ENCODE measurements around the gene CHMP6.
"Not testable (repeated sequence)": the region's sequence is repeated elsewhere in the genome, so short reads cannot be mapped to it uniquely, and the experiment has no call there.

CHMP6 gene

DNA sequence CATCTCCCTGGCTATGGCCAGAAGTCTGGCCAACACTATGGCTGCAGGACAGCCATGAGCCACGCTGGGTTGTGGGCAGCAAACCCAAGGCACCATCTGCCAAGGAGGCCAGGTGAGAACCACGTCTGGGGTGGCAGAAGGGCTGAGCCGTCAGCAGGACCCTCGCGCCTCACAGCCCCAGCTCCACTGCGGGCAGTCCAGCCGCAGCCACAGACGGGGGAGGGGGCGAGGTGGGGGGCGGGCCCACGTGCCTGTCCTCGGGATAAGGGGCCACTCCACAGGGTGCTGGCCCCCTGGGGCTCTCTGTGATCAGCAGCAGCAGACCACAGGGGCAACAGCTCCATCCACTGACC is 36.8 kb downstream of the CHMP6 start:
- in situ Hi-C loops (cut with HindIII; ENCODE audit: low sequenced_read_pairs), result no loop called here

DNA sequence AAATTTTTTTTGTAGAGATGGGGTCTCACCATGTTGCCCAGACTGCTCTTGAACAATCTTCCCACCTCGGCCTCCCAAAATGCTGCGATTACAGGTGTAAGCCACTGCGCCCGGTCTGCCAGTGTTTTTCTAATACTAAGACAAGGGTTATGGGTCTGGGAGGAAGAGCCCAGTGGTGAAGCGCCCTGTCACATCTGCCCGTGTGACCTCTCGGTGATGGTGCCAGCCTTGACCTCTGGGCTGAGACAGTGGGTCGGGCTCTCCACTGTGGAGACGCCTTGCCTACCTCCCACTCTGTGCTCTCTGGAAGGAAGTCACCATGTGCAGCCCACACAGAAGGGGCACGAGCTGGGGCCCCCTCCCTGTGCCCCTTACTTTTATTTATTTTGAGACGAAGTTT is 38.2 kb downstream of the CHMP6 start:
- in situ Hi-C loops (cut with HindIII; ENCODE audit: low sequenced_read_pairs), result no loop called here

DNA sequence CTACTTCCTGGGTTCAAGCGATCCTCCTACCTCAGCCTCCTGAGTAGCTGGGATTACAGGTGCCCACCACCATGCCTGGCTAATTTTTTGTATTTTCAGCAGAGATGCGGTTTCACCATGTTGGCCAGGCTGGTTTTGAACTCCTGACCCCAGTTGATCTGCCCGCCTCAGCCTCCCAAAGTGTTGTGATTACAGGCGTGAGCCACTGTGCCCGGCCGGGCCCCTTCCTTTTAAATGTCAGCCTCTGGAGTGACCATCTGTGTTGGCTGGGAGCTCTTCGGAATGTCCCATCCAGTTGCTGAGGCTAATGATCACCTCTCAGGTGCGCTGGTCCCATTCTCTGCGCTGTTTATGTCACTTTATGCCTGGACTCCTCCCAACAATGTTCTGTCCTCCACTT is 38.7 kb downstream of the CHMP6 start:
- in situ Hi-C loops (cut with HindIII; ENCODE audit: low sequenced_read_pairs), result not testable (repeated sequence)

DNA sequence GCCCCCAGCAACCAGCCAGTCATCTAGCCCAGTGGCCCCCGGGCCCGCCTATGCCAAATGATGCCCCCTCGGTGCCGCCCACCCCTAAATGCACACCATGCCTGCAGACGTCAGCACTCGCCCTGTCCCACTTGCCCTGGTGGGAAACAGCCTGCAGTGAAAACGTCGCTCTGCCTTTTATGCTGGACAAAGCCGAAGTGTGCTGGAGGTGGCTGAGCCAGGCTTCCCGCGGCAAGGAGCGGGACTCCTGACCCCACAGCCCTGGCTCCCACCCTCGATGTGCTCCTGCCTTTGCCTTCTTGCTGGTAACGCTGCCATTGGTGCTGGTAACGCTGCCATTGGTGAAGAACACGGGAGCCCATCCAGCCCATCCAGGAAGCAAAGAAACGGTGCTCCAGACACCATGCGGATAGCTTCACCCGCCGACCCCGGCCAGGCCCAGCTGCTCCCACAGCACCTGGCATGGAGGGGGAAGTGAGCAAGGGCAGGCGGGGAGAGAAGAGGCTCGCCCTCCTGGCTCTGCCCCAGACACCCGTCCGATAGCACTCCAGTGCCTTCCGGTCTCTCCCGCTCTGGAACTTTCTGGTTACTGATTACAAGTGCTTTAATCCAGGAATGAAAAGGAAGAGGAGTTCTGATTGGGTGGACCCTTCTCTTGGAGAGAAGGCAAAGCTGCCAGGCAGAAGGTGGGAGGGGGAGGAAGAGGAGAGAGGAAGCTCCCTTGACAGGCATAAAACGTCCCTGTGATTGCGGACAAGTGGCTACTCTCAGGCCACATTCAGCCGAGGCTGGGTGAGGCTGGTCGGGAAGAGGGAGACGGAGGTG is 39.3 kb downstream of the CHMP6 start:
- in situ Hi-C loops (cut with HindIII; ENCODE audit: low sequenced_read_pairs), result no loop called here

DNA sequence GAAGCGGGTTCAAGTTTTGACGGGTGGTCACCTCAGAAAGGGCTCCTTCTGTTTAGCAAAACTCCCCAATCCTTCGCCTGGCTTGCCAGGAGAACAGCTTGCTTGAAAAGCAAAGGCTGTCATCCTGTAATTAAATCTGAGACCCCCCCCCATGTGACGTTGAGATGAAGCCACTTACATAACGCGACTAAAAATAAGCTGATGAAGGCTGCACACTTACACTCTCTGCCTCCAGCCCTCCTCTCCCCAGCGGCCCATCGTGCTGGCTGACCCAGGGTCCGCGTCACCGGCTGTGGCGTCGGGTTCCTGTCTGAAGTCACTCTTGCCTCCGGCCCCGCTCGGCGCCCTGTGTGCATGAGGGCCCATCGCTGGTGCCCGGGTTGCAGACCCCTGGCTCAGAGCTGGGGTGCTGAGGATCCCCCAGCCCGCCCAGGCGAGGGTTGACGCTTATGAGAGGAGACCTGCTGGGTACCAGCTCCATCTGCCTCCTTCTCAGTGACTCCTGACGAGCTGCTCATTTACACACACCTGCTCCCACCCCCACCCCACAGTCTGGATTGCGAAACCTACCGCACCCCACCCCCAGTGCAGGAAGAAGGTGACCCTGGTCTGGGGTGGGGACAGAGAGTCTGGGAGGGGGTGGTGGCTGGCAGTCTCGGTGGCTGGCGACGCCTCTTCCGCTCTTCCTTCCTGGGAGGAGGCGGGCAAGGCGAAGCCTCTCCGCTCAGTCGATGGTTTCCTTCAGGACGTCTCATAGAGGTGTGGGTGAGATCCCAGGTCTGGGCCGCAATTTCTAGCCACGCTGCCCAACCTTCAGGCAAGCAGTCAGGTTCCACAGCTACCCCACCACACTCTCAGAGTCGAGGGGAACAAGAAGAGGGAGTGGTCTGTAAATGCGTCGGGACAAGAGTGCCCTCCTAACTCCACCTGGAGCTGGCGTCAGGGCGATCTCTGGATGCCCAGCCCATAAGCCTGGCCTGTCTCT is 40.2 kb downstream of the CHMP6 start:
- in situ Hi-C loops (cut with HindIII; ENCODE audit: low sequenced_read_pairs), result no loop called here

DNA sequence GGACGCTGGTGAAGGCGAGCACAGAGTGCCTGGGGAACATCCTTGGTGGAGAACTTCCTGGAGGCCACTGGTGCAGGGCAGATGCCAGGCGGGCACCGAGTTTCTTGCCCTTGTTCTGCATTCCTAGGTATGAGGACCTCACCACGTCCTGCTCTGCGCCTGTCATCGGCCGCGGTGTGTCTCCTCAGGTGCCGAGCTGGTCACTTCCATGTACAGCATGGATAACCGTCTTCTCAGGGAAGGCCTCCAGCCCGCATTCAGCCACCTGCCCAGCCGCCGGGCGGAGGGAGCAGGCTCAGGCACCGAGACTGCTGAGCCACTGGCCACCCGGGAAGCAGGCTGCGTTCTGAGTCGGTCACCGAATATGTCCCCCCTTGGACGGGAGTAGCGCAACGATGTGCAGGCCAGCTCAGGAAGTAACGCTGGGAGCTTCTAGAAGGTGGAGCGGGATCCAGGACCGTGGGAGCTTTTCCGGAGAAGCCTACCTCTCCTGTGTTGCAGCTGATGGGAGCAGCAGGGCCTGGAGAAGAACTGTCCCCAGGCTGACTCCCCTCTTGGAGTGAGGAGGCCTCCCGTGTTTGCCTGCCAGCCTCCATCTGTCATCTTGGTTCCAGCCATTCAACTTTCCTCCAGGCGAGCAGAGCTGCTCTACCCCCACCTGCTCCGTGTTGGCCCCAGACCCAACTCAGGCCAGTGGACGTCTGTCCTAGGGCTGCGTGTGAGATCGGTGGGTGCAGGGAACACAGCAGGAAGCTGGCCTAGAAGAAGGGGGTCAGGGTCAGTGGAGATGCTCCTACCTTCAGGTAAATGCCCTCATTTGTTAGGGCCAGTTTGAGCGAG is 41.2 kb downstream of the CHMP6 start:
- in situ Hi-C loops (cut with HindIII; ENCODE audit: low sequenced_read_pairs), result no loop called here

DNA sequence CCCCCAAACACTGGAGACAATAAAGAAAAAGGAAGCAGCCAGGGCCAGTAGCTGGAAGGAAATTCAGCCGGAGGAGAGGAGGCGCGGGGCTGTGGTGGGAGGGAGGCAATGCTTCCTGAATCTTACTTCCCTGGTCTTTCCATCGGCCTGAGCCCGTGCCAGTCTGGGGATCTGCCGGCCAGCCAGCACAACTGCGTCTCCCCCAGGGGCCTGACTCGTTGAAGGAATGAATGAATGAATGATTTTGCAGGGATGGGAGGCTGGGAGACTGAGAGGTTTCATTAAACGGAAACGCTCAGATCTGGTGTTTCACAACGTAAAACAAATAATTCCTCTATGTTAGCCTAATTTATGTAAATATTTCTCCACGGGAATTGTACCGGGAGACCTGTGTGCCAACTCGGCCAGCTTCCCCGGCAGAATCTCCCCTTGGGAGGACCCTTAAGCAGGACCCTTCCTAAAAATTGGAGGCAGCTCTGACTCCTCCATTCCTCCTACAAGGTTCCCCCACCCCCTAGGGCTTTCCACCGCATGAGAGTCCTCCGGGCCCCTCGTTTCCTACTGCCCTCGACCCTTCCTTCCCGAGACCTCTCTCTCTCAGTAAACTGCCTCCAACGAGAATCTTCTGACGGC is 42.0 kb downstream of the CHMP6 start:
- in situ Hi-C loops (cut with HindIII; ENCODE audit: low sequenced_read_pairs), result no loop called here

DNA sequence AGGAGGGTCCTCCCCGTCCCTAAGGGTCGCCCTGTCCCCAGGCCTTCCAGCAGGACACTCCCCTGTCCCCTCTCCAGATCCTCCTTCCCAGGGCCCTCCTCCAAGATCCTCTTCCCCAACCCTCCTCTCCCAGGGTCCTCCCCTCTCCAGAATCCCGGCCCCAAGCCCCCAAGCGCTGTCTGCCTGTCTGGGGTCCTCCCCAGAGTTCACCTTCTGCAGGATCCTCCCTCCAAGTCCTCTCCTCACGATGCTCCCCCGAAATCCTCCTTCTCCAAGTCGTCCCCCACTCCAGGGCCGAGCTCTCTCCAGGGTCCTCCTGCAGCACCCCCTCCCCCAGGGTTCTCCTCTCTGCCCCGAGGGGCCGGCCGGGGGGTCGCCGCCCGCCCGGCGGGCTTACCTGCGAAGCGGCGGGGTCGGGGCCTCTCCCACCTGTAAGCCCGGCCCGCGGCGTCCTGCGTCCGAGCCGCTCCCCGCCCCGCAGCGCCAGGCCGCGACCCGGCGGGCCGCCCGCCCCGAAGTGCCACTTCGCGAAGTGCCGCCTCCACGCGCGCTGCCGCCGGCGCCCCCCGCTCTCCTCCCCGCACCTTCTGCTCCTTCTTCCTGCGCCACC is 42.6 kb downstream of the CHMP6 start:
- in situ Hi-C loops (cut with HindIII; ENCODE audit: low sequenced_read_pairs), result no loop called here

DNA sequence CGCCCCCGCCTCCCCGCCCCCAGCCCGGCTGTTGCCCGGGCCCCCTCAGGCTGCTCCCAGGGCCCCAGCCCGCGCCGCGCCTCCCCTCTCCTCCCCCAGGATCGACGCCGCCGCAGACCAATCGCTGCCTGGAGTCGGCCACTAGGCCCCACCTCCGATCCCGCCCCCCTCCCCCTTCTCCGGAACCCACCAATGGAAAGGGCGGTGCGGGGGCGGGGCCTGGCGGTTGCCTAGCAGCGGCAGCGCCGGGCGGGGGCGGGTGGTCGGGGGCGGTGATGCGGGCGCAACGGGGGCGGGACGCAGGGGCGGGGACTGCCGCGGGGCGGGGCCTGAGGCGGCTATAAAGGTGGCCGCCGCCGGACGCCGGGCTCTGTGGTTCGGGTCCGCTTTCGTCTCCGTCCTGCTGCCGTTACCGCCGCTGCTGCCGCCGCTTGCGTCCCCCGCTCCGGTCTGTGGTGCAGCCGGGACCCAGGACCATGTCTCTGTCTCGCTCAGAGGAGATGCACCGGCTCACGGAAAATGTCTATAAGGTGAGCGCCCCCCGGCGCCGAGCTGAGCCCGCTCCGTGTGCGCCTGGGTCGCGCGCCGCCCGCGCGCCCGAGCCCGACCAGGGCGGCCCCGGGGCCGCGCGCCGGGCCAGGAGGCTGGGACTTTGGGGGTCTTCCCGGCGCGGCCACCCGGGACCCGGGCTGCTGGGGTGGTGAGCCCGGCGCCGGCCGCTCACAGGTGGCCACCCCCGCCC is 43.3 kb downstream of the CHMP6 start, which contains the start of gene BAIAP2:
TSS of gene BAIAP2 (plus strand) at position 373 of the 742 bp plus-strand sequence. CDS start at position 477, 104 bp downstream.
- in situ Hi-C loops (cut with HindIII; ENCODE audit: low sequenced_read_pairs), result loop anchor here (5.0 kb wide), 1 partner anchor 87 kb away; no protein-coding TSS in a partner anchor

DNA sequence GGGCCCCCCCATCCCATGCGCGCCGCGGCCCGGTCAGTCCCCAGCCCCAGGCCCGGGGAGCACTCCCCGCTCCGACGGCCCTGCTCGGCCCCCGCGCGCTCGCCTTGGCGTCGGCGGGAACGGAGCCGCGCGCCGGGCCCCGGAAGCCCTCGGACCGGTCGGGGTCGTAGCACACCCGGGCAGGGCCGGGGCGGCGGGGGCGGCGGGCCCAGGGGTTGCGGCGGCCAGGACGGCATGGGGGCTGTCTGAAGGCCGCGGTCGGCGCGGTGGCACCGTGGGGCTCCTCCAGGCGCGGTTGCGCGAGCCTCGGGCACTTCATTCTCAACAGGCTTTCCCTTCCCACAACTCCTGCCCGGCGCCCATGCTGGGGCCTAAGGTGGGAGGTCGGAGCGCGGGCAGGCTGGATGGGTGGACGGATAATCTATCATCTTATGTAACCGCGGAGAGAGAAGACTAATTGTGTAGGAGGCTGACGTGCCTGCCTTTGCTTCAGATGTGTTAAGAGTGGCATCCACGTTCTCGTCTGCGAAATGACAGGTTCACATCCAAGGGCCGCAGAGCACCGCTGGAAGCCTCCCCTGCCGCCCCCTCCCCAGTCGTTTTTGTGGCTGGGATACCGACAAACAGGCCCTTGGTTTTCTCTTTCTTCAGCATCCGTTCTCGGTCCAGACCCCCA is 44.0 kb downstream of the CHMP6 start:
- in situ Hi-C loops (cut with HindIII; ENCODE audit: low sequenced_read_pairs), result loop anchor here (5.0 kb wide), 1 partner anchor 87 kb away; no protein-coding TSS in a partner anchor

DNA sequence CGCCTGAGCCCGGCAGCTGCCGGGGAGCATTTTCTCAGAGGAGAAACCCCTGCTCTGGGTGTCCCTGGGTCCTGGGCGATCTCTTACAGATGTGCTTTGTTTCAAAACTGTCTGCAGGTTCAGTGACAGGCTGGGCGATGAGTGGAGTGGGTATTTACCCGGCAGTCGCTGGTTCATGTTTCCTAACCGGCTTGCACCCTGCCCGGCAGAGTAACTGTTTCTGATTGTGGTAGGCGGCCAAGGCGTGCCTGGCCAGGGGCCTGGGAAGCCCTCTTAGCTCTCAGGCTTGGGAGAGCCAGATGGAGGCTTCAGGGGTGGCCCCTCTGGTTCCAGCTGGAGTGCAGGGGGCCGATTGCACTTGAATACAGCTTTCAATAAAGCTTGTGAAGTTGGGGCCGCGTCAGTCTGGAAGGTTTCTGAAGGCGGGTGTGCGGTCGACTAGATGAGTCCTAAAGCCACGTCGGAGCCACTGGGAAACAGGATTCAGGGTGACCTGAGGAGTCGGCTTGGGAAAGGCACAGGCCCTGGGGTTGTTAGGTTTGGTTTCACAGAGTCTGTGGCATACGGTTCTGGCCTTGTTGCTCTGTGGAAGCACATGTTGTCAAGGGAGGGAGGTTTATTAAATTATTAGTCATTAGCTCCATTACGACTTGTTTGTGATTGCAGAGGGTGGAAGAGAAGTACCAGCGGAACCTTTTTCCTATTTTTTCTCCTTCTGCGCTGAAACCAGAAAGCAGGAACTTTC is 44.7 kb downstream of the CHMP6 start:
- in situ Hi-C loops (cut with HindIII; ENCODE audit: low sequenced_read_pairs), result loop anchor here (5.0 kb wide), 1 partner anchor 86 kb away; no protein-coding TSS in a partner anchor

DNA sequence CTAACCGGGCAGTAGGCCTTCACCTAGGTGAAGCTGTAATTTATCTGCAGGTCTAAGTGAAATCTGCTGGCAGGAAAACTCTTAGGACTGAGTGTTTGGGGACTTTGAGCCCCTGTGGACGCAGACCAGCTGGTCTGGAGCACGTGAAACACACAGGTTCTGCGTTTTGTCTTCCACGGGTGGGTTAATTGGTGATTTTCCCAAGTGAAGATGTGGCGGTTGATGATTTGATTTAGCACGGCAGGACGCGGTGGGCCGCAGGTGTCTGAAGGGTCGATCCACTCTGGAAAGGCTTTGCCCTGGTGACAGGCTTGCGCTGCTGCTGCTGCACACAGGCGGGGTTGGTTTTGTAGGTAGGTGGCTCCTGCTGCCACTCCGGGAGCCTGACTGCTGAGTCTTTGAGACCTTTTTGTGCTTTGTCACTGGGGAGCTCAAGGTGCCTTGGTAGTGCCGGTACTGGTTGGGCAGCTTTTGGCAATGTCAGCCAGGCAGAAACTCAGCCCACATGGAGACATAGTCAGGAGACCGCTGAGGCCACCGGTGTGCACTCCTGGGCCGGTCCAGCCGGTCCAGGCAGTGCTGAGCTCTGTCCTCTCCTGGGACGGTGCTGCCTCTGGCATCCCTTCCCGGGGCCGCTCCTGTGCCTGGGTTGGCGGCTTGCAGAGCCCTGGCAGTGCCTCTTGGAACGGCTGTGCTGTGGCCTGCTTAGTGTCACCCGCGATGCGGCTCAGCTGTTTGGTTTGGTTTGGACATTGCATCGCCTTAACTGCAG is 45.6 kb downstream of the CHMP6 start:
- in situ Hi-C loops (cut with HindIII; ENCODE audit: low sequenced_read_pairs), result loop anchor here (5.0 kb wide), 1 partner anchor 85 kb away; no protein-coding TSS in a partner anchor

DNA sequence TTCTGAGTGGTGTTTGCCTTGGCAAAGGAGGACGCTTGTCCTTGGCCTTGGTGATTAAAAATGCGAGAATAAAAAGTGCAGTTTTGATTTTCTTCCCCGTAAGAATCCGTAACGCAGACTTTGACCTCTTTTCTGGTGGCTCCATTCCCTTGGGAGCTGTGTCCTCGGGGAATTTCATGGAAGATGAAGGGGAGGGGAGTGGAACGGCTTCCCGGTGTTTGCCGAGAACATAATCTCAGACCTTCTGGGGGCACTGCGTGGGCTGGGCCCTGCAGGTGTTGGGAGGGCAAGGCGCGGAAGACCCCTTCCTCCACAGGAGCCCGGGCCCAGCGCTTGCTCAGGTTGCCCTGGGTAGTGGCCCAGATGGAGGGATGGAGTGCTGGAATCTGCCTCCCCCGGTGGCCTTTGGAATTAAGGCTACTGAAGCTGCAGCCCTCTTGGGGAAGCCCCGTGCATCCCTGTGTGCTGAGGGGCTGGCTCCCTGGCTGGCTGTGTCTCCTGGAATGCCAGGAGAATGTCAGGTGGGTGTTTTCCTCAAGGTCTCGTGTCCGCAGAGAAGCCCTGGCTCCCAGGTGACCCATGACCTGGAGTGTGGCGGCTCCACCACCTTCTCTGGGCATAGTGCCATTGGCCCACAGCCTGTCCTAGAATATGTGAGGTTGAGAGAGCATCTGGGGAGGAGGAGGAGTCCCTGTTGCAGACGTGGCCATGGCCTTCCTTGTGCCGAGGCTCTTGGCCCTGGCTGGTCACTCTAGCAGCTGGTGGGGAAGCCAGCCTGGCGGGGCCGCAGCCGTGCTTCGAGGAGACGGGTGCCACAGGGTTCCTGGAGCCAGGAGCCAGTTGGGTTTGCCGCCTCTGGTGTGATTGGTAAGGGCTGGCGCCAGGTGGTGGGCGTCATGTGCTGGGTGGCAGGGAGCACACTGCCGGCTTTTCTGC is 46.4 kb downstream of the CHMP6 start:
- in situ Hi-C loops (cut with HindIII; ENCODE audit: low sequenced_read_pairs), result loop anchor here (5.0 kb wide), 1 partner anchor 84 kb away; no protein-coding TSS in a partner anchor

DNA sequence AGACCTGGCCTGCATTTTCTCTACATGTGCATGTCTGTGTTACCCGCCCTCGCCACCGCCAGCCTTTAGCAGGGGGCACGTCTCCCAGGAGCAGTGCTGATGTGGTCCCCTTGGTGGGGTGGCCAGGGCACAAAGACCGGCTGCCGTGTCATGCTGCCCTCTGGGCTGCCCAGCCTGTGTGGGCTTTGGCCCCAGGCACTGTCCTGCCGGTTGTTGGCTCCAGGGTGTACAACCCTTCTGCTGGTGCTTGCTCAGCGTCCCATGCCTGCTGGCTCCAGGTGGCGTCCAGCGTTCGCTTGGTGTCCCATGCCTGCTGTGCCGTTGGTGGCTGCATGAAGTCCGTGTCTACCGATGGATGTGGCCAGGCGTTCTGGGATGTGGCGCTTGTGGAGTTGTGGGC is 47.5 kb downstream of the CHMP6 start:
- in situ Hi-C loops (cut with HindIII; ENCODE audit: low sequenced_read_pairs), result loop anchor here (5.0 kb wide), 1 partner anchor 83 kb away; no protein-coding TSS in a partner anchor

DNA sequence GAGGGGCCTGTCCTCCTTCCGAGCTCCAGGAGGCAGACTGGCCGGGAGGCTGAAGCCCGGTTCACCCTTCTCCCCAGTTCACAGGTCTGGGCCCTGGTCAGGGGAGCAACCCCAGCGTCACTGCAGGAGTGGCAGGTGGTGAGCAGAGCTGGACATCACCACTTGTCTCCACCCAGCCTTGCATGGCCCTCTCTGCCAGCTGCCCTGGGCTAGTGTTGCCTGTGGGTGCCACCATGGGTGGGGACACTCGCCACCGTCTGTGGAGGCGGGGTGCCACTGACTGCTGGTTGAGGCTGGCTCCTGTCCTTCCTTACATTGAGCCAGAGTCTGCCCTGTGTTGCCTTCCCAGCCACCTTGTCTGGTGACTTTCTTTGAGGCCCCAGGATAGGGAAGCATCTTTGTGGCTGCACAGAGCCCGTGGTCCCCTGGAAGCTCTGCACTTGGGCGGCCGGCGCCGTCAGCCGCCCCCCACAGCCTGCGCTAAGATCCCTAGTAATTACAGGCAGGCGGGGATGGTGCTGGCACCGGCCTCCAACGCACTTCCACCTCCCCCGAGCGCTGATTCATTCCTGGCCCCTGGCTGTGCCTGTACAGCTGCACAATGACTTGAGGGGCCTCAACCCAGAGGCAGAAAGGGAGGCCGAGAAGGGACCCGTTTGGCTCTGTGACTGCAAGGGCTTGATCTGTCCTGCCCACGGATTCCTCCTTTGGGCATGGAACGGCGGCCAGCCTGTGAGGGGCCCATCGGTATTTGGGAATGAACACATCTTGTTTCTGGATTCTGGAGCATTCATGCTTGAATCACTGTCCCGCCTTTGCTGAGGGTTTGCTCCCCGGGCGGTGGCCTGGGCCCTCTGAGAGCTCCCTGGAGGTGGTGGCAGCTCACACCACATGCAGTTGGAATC is 48.5 kb downstream of the CHMP6 start:
- in situ Hi-C loops (cut with HindIII; ENCODE audit: low sequenced_read_pairs), result loop anchor here (5.0 kb wide), 1 partner anchor 82 kb away; no protein-coding TSS in a partner anchor

Data from DLD1 (cell line).